ENCODE data around the gene SREBF1. TPM values are rescaled to one million over a fixed set of nuclear protein-coding genes. Genes with fewer than 3 reads are reported as not detected.

The SREBF1 gene
- total RNA-seq, 1 donor, result 115 TPM

GRCh38 chr17:17812211-17813054 lies 24.4 kb downstream of the SREBF1 start:
- H3K4me2 ChIP-seq (ENCODE audit: insufficient read depth, low read length), result no peak overlapping the region
- peaks cover 26% of the 10 kb centered on the region for H3K36me3 ChIP-seq (ENCODE audit: insufficient read depth, low read length)
- H3K9me3 ChIP-seq (ENCODE audit: low read depth, low read length), result no peaks in the 10 kb centered on the region
- no peaks in the 10 kb centered on the region for H3K27me3 ChIP-seq (ENCODE audit: insufficient read depth, low read length)
- TF ChIP-seq CTCF (IDR thresholded peaks at IDR 0.05; ENCODE audit: extremely low read depth, low read depth, low read length), result peak; percentile 97
- no peak overlapping the region for H3K4me3 ChIP-seq (ENCODE audit: insufficient read depth, low read length)
- H3K4me1 ChIP-seq (ENCODE audit: insufficient read depth, low read length), result no peaks in the 10 kb centered on the region
- H2AFZ ChIP-seq (ENCODE audit: low read length), result no peak overlapping the region
- no peaks in the 10 kb centered on the region for H3K79me2 ChIP-seq (ENCODE audit: insufficient read depth, low read length)
- no peak overlapping the region for H3K27ac ChIP-seq (ENCODE audit: low read depth, low read length)
- DNase-seq (ENCODE audit: insufficient read length, low spot score, missing footprints), result peak; percentile 100
- H4K20me1 ChIP-seq (ENCODE audit: insufficient read depth, low read length), result peaks cover 11% of the 10 kb centered on the region

- Histone ChIP-seq H3K27ac (ENCODE audit: low read depth, low read length) (no peak overlapping the region), H3K9me3 (ENCODE audit: low read depth, low read length) (no peaks in the 10 kb centered on the region), H2AFZ (ENCODE audit: low read length) (no peak overlapping the region), H3K36me3 (ENCODE audit: insufficient read depth, low read length) (peaks cover 21% of the 10 kb centered on the region), H3K27me3 (ENCODE audit: insufficient read depth, low read length) (no peaks in the 10 kb centered on the region), H3K4me2 (ENCODE audit: insufficient read depth, low read length) (no peak overlapping the region), H4K20me1 (ENCODE audit: insufficient read depth, low read length) (peaks cover 11% of the 10 kb centered on the region), H3K79me2 (ENCODE audit: insufficient read depth, low read length) (no peaks in the 10 kb centered on the region), H3K4me3 (ENCODE audit: insufficient read depth, low read length) (no peak overlapping the region), H3K4me1 (ENCODE audit: insufficient read depth, low read length) (no peaks in the 10 kb centered on the region)
- DNase-seq (ENCODE audit: insufficient read length, low spot score, missing footprints), result peak; percentile 95
- TF ChIP-seq CTCF (IDR thresholded peaks at IDR 0.05; ENCODE audit: extremely low read depth, low read depth, low read length), result no peak
Measured at GRCh38 chr17:17811381-17812210, 25.2 kb downstream of the SREBF1 start.

- no peaks in the 10 kb centered on the region for H3K27me3 ChIP-seq (ENCODE audit: insufficient read depth, low read length)
- no peak for TF ChIP-seq CTCF (IDR thresholded peaks at IDR 0.05; ENCODE audit: extremely low read depth, low read depth, low read length)
- peaks cover 11% of the 10 kb centered on the region for H4K20me1 ChIP-seq (ENCODE audit: insufficient read depth, low read length)
- H3K27ac ChIP-seq (ENCODE audit: low read depth, low read length), result no peak overlapping the region
- H3K79me2 ChIP-seq (ENCODE audit: insufficient read depth, low read length), result no peaks in the 10 kb centered on the region
- no peak overlapping the region for H2AFZ ChIP-seq (ENCODE audit: low read length)
- DNase-seq (ENCODE audit: insufficient read length, low spot score, missing footprints), result peak; percentile 87
- H3K4me2 ChIP-seq (ENCODE audit: insufficient read depth, low read length), result no peak overlapping the region
- H3K4me3 ChIP-seq (ENCODE audit: insufficient read depth, low read length), result no peak overlapping the region
- peaks cover 23% of the 10 kb centered on the region for H3K36me3 ChIP-seq (ENCODE audit: insufficient read depth, low read length)
- H3K4me1 ChIP-seq (ENCODE audit: insufficient read depth, low read length), result no peaks in the 10 kb centered on the region
- no peaks in the 10 kb centered on the region for H3K9me3 ChIP-seq (ENCODE audit: low read depth, low read length)
Measured at GRCh38 chr17:17810895-17811248, 25.9 kb downstream of the SREBF1 start.

All from osteoblast (primary cell).